HepG2 (cell line): ENCODE measurements around the gene POLE. TPM values are rescaled to one million over a fixed set of nuclear protein-coding genes. Genes with fewer than 3 reads are reported as not detected.

Experiments
- ATAC-seq: fragments of 200-7000 bp; cut with Tn5 transposase; 3 replicates; pipeline ENCODE4 v1.9.1; 2020; ENCODE audit warnings: mild to moderate bottlenecking, moderate library complexity
- BruUV-seq: library from RNA; stranded (reverse); fragments of 400-500 nt; replicated peaks from 2 replicates; lab custom pipeline; 2021; lab: Mats Ljungman, UMichigan
- CTCF ChIA-PET: fragments of 300-600 bp; formaldehyde crosslinking; extraction: SDS; loops from one replicate; lab custom pipeline; 2021; ENCODE audit warnings: low total read pairs, inconsistent platforms, low intra/inter-chr PET ratio; lab: Yijun Ruan, JAX
- POLR2A ChIA-PET: fragments of 350-600 bp; sonication (Branson Sonifier 250); formaldehyde crosslinking; loops from one replicate; lab custom pipeline; 2020; ENCODE audit warnings: antibody characterized with exemption, inconsistent platforms; lab: Yijun Ruan, JAX
- DNase-seq: peaks from one replicate; pipeline ENCODE4 v3.0.0-alpha.2; 2015; ENCODE audit warnings: low spot score
- FAIRE-seq: peaks from 3 replicates; lab custom pipeline; 2011; peaks lifted over from hg19 to GRCh38; lab: Jason Lieb, UNC
- H2AFZ ChIP-seq: one replicate; pipeline ENCODE4 v1.6.1; 2011; ENCODE audit warnings: low read length, inconsistent platforms
- H3K27ac ChIP-seq: fragments of 300-600 bp; 3 replicates; pipeline ENCODE4 v1.8.0; 2011; ENCODE audit warnings: mixed run types, mild to moderate bottlenecking, mixed read lengths, low read length, inconsistent platforms; ENCODE audit not compliant: insufficient read depth; ENCODE audit errors: extremely low read length
- H3K27me3 ChIP-seq, 2 experiments: fragments of 200-600 bp in 1 of 2; 2 replicates in 1 of 2; 3 replicates in 1 of 2; pipeline versions ENCODE4 v1.6.0 to v1.8.0; 2011; ENCODE audit warnings: low read length in 2 of 2, mild to moderate bottlenecking in 2 of 2, moderate library complexity in 2 of 2, inconsistent platforms in 1 of 2; ENCODE audit not compliant: insufficient read depth in 2 of 2, control insufficient read depth in 1 of 2
- H3K36me3 ChIP-seq, 2 experiments: fragments of 200-600 bp in 1 of 2; replicated peaks in 1 of 2; 2 replicates in 1 of 2; 3 replicates in 1 of 2; pipeline versions ENCODE4 v1.5.1 to v1.8.0; 2011; ENCODE audit warnings: low read length in 2 of 2, inconsistent platforms in 1 of 2; ENCODE audit not compliant: insufficient read depth in 2 of 2, control insufficient read depth in 1 of 2
- H3K4me1 ChIP-seq: 2 replicates; pipeline ENCODE4 v1.5.1; 2012; ENCODE audit warnings: low read length, inconsistent platforms; ENCODE audit not compliant: insufficient read depth
- H3K4me2 ChIP-seq: 2 replicates; pipeline ENCODE4 v1.6.0; 2011; ENCODE audit warnings: low read depth, low read length, inconsistent platforms
- H3K4me3 ChIP-seq, 3 experiments: fragments of 200-600 bp in 1 of 3; sonication (generic), shearing (Covaris generic) in 1 of 3; replicated peaks in 1 of 3; 2 replicates each; pipeline ENCODE4 v1.5.1; 2011 to 2016; ENCODE audit warnings: low read length in 3 of 3, inconsistent platforms in 2 of 3, low read depth in 2 of 3, mild to moderate bottlenecking in 2 of 3, control low read depth in 1 of 3, mixed read lengths in 1 of 3; ENCODE audit not compliant: insufficient read depth in 1 of 3
- H3K79me2 ChIP-seq: one replicate; pipeline ENCODE4 v1.6.1; 2011; ENCODE audit warnings: low read length, inconsistent platforms; ENCODE audit not compliant: insufficient read depth
- H3K9ac ChIP-seq: 2 replicates; pipeline ENCODE4 v1.6.0; 2011; ENCODE audit warnings: mild to moderate bottlenecking, low read depth, low read length, inconsistent platforms; ENCODE audit not compliant: insufficient read depth
- H3K9me3 ChIP-seq: 2 replicates; pipeline ENCODE4 v1.5.1; 2012; ENCODE audit warnings: mild to moderate bottlenecking, low read length
- H4K20me1 ChIP-seq: 2 replicates; pipeline ENCODE4 v1.6.0; 2011; ENCODE audit warnings: inconsistent platforms, mild to moderate bottlenecking, low read length, moderate library complexity; ENCODE audit not compliant: insufficient read depth
- CREB1 ChIP-seq, 2 experiments: fragments of 450-650 bp in 1 of 2; IDR thresholded peaks; 2 replicates each; pipeline ENCODE4 v1.6.1; 2016 to 2017; ENCODE audit warnings: control low read depth in 1 of 2, mild to moderate bottlenecking in 1 of 2, missing compliant biosample characterization in 1 of 2, missing genetic modification characterization in 1 of 2
- MBNL3 ChIP-seq: fragments of 250-450 bp; sonication (Bioruptor Pico); conservative IDR thresholded peaks from 2 replicates; pipeline ENCODE4 v1.8.0; 2022; ENCODE audit warnings: mild to moderate bottlenecking, inconsistent platforms
- SRSF9 ChIP-seq: fragments of 200-400 bp; formaldehyde crosslinking; IDR thresholded peaks from 2 replicates; pipeline ENCODE4 v1.6.1; 2018; ENCODE audit warnings: borderline replicate concordance, mild to moderate bottlenecking, low read depth, low read length; ENCODE audit not compliant: insufficient read depth, poor library complexity, severe bottlenecking
- ZIK1 ChIP-seq: sonication (generic); formaldehyde crosslinking; IDR thresholded peaks from 2 replicates; pipeline ENCODE4 v1.5.0; 2020; ENCODE audit warnings: mild to moderate bottlenecking, low read depth, missing genetic modification reagents, borderline replicate concordance
- ZNF3 ChIP-seq: IDR thresholded peaks from 2 replicates; pipeline ENCODE4 v1.7.0; 2017; ENCODE audit warnings: inconsistent platforms
- ZNF883 ChIP-seq: sonication (generic); formaldehyde crosslinking; IDR thresholded peaks from 2 replicates; pipeline ENCODE4 v1.5.1; 2020; ENCODE audit warnings: mild to moderate bottlenecking, missing genetic modification reagents; ENCODE audit errors: not compliant biosample characterization
- WGBS: methylation state at CpG from one replicate; pipeline ENCODE4 v1.1.6; 2017; ENCODE audit warnings: low lambda C conversion rate; 5-methylcytosine and 5-hydroxymethylcytosine counted together
- in situ Hi-C: cut with HindIII; loops from 2 replicates; pipeline ENCODE4 v1.10.0; 2017; ENCODE audit warnings: low pct_unique_long_range_greater_than_20kb; ENCODE audit not compliant: extremely low pct_ligation_motif_present
- intact Hi-C: fragments of 100-400 bp; cut with micrococcal nuclease; formaldehyde crosslinking; loops from one replicate; pipeline ENCODE4 v1.10.0; 2022; ENCODE audit not compliant: unreplicated experiment
- polyA plus RNA-seq, 8 experiments: library from polyadenylated mRNA; depleted of rRNA in 3 of 8; stranded (reverse) in 7 of 8; unstranded in 1 of 8; fragments of >200 nt; fragmentation: Illumina TruSeq in 4 of 8; extraction: Trizol in 4 of 8; gene quantifications; 2 replicates each; pipeline versions ENCODE4 v1.2.1 to v1.2.3, GENCODE V29; 2011 to 2016; ENCODE audit warnings: low read depth in 4 of 8, missing spikeins in 1 of 8, mixed read lengths in 1 of 8; ENCODE audit not compliant: insufficient read depth in 1 of 8
- total RNA-seq, 5 experiments: library from RNA; depleted of rRNA; stranded (reverse); fragments of >200 nt; fragmentation: Illumina TruSeq; extraction: Trizol; gene quantifications; 2 replicates each; pipeline ENCODE4 v1.2.3, GENCODE V29; 2016; ENCODE audit warnings: low read depth in 1 of 5
- TF ChIP-seq, protein P1 (sequence below): sonication (generic); formaldehyde crosslinking; IDR thresholded peaks from 2 replicates; pipeline ENCODE4 v1.5.0; 2020; ENCODE audit warnings: mild to moderate bottlenecking, missing genetic modification reagents, borderline replicate concordance

Gene POLE
- total and polyA plus RNA-seq, 2 of the 13 experiments (the other 11 are each of a cell fraction or from before 2014, with no cell fraction given) = 25.3 to 52.2 TPM

DNA sequence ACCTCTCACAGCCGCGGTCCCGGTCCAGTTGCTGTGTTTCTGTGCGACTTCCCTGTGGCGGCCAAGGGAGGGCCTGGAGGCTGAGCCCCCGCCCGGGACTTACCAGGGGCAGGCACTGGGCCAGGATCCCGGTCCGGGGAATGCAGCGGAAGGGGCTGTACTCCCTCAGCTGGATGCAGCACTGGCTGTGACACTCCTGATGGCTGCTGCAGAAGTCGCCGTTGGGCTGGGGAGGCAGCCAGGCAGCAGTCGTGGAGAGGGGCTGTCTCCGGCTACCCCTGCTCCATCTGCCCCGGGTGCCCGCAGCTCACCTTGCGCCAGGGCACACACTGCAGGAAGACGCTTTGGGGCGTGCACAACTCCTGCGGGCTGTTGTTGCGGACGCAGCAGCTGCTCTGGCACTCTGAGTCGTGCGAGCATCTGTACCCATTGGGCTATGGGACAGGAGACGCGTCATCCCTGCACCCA, 83.0 kb downstream of the POLE start:
- TF ChIP-seq MBNL3 (CRISPR knock-in tag) (no peak), ZIK1 (CRISPR knock-in tag) (no peak), ZNF3 (no peak), ZNF883 (CRISPR knock-in tag) (no peak), SRSF9 (no peak), CREB1 (IDR thresholded peaks at IDR 0.05) (no peak), CREB1 (CRISPR knock-in tag; IDR thresholded peaks at IDR 0.05) (no peak)
- TF ChIP-seq, protein P1, sequence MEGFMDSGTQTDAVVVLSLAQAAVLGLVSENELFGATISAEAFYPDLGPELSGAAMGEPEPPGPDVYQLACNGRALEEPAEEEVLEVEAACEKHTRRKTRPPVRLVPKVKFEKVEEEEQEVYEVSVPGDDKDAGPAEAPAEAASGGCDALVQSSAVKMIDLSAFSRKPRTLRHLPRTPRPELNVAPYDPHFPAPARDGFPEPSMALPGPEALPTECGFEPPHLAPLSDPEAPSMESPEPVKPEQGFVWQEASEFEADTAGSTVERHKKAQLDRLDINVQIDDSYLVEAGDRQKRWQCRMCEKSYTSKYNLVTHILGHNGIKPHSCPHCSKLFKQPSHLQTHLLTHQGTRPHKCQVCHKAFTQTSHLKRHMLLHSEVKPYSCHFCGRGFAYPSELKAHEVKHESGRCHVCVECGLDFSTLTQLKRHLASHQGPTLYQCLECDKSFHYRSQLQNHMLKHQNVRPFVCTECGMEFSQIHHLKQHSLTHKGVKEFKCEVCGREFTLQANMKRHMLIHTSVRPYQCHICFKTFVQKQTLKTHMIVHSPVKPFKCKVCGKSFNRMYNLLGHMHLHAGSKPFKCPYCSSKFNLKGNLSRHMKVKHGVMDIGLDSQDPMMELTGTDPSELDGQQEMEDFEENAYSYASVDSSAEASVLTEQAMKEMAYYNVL (CRISPR knock-in tag) = no peak
- no peak overlapping the region for H3K4me2 ChIP-seq
- no peak for ATAC-seq
- H3K4me1 ChIP-seq = peaks cover 70% of the 10 kb centered on the region
- no TSS peak for BruUV-seq
- 20% methylated on average over 2 of the region's 26 CpGs for WGBS
- no peak for DNase-seq
- no peaks in the 10 kb centered on the region for H3K9me3 ChIP-seq
- ChIA-PET POLR2A (no interaction called here), CTCF (no interaction called here)
- H3K27ac ChIP-seq = no peak overlapping the region
- no peak overlapping the region for H3K9ac ChIP-seq
- H3K27me3 ChIP-seq = peaks cover 4 to 56% of the 10 kb centered on the region in 2 experiments; a peak in 4 of 5 replicates
- H4K20me1 ChIP-seq = no peaks in the 10 kb centered on the region
- no peak for FAIRE-seq
- H3K4me3 ChIP-seq = no peak overlapping the region
- H2AFZ ChIP-seq = no peak overlapping the region
- intact Hi-C loops = no loop called here
- in situ Hi-C loops = no loop called here
- no peaks in the 10 kb centered on the region for H3K36me3 ChIP-seq
- no peaks in the 10 kb centered on the region for H3K79me2 ChIP-seq
